GM10847 (cell line): ENCODE measurements around the gene ACOXL.

ENCODE experiments used
- POLR2A ChIP-seq: IDR thresholded peaks from 2 replicates; pipeline ENCODE4 v1.6.1; 2011; ENCODE audit not compliant: insufficient read length; ENCODE audit errors: extremely low read depth

ACOXL gene

GRCh38 chr2:110909501-110909900 is 177.1 kb downstream of the ACOXL start:
- TF ChIP-seq POLR2A = no peak

DNA sequence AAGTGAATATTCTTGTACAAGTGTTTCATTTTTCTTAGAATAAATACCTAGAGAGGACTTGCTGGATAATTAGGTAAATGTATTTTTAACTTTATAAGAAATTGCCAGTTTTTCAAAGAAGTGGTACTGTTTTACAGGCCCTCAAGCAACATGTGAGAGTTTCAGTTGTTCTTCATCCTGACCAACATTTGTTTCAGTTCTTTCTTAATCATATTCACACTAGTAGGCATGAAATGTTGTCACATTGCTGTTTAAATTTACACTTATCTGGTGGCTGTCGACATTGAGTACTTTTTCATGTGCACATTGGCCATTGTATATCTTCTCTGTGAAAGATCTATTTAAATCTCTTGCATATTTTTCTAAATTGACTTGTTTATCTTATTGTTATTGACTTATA is 178.1 kb downstream of the ACOXL start:
- no peak for TF ChIP-seq POLR2A

GRCh38 chr2:110919738-110920137 is 187.4 kb downstream of the ACOXL start:
- no peak for TF ChIP-seq POLR2A

GRCh38 chr2:110925479-110925878 is 193.1 kb downstream of the ACOXL start:
- no peak for TF ChIP-seq POLR2A

- TF ChIP-seq POLR2A = no peak
These were observed 195.2 kb downstream of the ACOXL start for GRCh38 chr2:110927526-110927925.

GRCh38 chr2:110929528-110929927 is 197.2 kb downstream of the ACOXL start:
- TF ChIP-seq POLR2A = no peak

GRCh38 chr2:110931648-110932047 is 199.3 kb downstream of the ACOXL start:
- TF ChIP-seq POLR2A = no peak

DNA sequence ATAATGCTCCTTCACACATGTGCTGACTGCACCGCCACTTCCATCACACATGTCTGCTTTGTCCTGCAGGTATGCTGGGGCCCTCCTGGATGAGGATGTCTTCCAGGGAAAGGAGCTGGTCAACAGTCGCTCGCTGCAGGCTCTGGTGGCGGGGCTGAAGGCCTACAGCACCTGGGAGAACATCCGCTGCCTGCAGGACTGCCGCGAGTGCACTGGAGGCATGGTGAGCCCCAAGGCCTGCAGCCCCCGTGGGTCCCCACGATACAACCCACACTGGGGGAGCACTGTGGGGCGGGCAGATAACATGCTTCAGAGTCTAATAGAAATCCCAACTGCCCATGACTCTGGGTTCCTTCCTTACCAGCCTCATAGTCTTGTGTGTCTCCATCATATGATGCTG is 201.0 kb downstream of the ACOXL start:
- TF ChIP-seq POLR2A = no peak

DNA sequence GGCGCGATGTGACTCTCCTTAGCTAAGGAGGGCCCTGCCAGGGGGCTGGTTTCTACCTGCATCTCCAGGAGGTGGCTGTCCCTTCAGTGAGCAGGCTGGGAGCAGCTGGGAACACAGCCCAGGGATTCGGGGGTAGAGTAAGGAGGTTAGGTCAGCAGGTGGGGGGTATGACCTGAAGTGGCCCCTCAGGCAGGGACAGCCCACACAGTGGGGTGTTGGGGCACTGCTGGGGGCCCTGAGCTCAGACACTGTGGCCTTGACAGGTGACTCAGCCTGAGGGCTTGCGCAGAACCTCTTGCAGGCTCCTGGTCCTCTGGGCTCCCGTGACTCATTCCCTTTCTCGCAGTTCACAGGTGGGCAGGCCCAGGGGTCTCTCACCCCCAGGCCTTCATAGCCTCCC is 202.6 kb downstream of the ACOXL start:
- TF ChIP-seq POLR2A = no peak

DNA sequence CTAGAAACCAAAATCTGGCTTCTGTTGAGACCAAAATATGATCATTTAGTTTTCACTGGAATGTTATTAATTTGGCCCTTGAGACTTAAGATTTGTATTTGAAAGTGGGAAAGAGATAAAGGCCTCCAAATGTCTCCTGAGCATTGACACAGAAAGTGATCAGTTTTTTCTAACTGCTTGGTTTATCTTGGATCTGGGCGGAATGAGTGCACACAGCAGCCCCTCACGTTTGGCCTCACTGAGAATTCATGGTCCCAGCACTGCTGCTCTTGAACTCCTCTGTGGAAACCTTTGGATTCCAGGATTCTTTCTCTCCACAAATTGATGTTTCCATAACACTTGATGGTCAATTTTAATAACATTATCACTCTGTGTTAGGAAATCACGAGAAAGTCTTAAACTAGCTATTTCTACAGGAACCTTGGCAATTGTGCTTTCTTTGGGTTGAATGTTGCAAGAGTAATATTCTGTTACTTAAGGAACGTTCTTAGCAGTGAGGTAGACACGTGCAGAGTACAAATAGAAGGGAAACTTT is 208.1 kb downstream of the ACOXL start:
- TF ChIP-seq POLR2A = no peak

DNA sequence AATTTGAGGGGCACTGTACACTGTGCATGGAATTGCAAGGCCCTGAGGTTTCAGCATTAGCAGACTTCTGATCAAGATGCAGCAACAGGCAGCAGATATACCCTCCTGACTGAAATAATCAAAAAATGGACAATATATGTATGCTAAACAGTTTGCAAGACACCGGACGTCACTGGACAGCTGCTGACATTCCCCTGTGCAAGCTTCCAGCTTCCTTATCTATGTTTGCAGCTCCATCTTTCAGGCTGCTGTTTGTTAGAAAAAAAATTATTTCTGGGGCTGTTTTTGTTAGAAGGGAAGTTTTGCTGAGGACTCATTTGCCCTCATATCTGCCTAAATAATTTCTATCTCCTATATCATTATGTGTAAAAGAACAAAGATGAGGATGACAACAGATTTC is 208.9 kb downstream of the ACOXL start:
- TF ChIP-seq POLR2A = no peak

DNA sequence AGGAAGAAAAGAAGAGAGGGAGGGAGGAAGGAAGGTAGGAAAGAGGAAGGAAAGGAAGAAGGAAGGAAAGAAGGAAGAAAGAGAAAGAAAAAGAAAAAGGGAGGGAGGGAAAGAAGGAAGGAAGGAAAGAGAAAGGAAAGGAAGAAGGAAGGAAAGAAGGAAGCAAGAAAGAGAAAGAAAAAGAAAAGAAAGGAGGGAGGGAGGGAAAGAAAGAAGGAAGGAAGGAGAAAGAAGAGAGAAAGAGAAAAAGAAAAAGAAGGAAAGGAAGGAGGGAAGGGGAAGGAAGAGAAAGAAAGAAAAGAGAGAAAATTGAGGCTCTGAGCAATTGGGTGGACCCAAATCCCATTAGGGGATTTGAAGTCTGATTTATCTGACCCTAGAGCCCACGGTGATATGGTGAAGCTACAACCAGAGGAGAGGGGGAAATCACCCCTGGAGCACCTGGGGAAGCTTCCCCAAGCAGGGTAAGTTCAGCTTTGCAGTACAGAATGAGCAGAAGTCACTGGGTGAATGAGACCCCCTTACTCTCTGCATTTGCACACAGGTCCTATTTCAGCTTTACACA is 210.8 kb downstream of the ACOXL start:
- TF ChIP-seq POLR2A = no peak

DNA sequence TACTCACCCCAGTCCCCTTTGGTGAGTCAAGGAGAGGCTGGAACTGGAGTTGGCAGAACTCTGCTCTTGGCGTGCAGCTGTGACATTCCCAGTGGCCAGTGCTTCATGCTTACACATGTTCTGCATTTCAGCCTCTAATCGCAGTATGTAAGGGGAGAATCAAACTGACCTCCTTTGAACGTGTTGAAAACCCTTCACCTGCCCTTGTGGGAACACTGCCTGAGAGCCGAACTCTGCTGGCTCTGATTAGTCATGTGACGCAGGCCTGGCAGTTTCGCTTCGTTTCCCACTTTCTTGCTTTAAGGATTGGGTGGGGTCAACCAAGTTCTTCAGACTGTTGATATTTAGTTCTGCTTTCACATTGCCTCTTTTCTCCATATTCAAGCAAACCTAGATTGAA is 214.5 kb downstream of the ACOXL start:
- TF ChIP-seq POLR2A = no peak

GRCh38 chr2:110948027-110948674 is 215.8 kb downstream of the ACOXL start:
- no peak for TF ChIP-seq POLR2A

- no peak for TF ChIP-seq POLR2A
These were observed 217.9 kb downstream of the ACOXL start for GRCh38 chr2:110950281-110950680.

DNA sequence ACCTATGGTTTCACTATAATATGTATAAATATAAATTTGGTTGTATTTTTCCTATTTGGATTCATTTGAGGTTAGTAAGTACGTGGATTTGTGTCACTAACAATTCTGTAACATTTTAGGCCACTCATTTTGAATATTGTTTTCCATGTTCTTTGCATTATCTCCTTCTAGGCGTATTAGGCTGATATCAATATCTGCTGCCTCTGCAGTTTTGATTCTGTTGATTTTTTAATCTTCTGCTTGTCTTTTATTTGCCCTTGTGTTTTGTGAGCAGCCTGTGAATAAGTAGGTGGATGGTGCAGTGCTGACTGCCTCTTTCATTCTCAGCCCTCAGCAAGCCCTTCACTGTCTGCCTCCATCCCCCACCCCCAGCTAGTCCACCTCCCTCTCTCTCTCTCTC is 222.7 kb downstream of the ACOXL start:
- TF ChIP-seq POLR2A = no peak

GRCh38 chr2:110955556-110955955 is 223.2 kb downstream of the ACOXL start:
- no peak for TF ChIP-seq POLR2A
